SK-N-MC (cell line): Measurements from ENCODE around the gene SPTSSB.

Experiments used
- EZH2 ChIP-seq: fragments of 200-600 bp; sonication (generic); IDR thresholded peaks from one replicate; pipeline ENCODE4 v1.6.1; 2017; ENCODE audit warnings: antibody characterized with exemption
- POLR2AphosphoS5 ChIP-seq: IDR thresholded peaks from 2 replicates; pipeline ENCODE4 v1.6.1; 2012; ENCODE audit warnings: mild to moderate bottlenecking, low read depth, low read length, borderline replicate concordance

- no peak for TF ChIP-seq POLR2AphosphoS5
- no peak for TF ChIP-seq EZH2
Observed at GRCh38 chr3:161348796-161349400, 22.4 kb downstream of the SPTSSB start.
